HTERT RPE-1 (cell line): Measurements from ENCODE around the gene CLNK.
"Not testable (repeated sequence)": the region's sequence is repeated elsewhere in the genome, so short reads cannot be mapped to it uniquely, and the experiment has no call there.

Source experiments
- in situ Hi-C: fragments of 300-500 bp; cut with MboI; formaldehyde crosslinking; loops from 4 replicates; pipeline ENCODE4 v1.14.3; 2020; ENCODE audit warnings: low sequenced_read_pairs

CLNK gene

DNA sequence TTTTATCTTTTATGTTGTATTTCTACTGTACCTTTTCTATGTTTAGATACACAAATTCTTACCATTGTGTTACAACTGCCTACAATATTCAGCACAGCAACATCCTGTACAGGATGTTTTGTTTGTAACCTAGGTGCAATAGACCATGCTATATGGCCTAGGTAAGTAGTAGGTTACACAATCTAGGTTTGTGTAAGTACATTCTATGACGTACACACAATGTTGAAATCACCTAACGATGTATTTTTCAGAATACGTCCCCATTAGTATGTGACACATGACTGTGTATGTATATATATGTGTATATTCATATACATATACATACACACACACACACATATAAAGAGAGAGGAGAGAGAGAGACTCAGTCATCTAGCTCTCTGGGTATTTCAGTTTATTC lies 103.5 kb downstream of the CLNK start:
- in situ Hi-C loops = no loop called here

GRCh38 chr4:10579648-10580047 lies 104.9 kb downstream of the CLNK start:
- in situ Hi-C loops = no loop called here

DNA sequence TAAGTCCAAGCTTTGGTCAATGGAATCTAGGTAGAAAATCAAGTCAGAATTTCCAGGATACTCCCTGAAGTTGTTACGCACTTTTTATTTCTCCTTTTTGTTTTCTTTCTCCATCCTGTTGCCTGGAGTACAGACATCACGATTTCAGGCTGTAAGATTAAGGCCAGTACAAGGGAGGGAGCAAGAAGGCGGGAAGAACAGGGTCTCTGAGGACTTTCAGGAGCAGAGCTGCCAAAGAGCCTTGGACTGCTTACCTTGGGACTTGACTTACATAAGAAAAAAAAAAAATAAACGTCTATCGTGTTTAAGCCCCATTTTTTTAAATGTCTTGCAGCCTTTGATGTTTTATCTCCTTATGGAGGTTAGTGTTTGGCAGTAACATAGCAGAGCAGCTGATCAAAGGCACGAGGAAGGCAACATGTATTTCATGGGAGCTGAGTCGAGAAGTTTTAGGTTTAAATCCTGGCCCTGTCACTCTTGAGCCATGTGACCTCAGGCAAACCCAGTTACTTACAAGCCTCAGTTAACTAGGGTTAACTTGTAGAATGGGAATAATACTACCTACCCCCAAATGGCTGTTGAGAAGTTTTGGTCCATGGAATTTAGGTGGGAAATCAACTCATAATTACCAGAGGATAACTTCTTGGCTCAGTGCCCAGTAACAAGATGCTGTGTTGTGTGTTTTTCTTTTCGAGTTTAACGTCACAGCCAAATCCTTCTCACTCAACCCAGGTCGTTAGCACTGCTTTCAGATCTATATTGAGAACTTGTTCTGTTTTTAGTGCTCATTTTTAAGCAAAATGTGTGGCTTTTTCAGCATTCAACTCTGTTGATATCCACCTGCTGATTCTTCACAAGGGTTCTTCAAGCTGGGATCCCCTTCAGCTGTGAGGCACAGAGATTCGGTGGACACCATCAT lies 106.8 kb downstream of the CLNK start:
- in situ Hi-C loops = no loop called here

- in situ Hi-C loops = no loop called here
Measured at GRCh38 chr4:10577018-10577417, 107.5 kb downstream of the CLNK start.

GRCh38 chr4:10576236-10576635 lies 108.3 kb downstream of the CLNK start:
- in situ Hi-C loops = no loop called here

DNA sequence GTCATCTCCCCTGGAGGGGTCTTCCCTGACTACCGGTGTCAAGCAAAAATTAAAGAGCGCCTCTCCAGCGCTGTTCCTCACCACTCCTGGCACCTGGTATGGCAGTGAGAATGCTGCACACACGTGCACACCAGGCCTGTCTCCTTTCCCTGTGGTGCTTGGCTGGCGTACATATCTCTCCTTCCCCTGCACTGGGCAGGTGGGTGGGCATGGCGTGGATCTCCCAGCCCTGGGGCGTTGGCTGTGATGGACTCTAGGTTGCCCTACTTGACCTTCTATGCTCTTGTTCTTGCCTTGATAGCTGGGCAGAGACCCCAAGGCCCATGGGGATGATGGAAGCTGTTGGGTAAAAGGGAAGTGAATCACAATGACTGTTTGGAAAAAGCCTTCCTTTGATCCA lies 109.2 kb downstream of the CLNK start:
- in situ Hi-C loops = no loop called here

DNA sequence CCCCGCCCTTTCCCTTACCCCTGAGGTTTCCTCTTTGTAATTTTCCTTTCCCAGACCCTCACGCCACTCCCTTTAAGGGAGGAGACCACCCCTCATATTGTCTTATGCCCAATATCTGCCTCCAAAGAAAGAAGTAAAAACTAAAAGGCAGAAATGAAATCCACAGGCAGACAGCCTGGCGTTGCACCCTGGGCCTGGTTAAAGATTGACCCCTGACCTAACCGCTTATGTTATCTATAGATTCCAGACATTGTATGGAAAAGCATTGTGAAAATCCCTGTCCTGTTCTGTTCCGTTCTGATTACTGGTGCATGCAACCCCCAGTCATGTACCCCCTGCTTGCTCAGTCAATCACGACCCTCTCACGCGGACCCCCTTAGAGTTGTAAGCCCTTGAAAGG lies 110.0 kb downstream of the CLNK start:
- in situ Hi-C loops = not testable (repeated sequence)

- in situ Hi-C loops = no loop called here
Measured at GRCh38 chr4:10571909-10572308, 112.7 kb downstream of the CLNK start.

DNA sequence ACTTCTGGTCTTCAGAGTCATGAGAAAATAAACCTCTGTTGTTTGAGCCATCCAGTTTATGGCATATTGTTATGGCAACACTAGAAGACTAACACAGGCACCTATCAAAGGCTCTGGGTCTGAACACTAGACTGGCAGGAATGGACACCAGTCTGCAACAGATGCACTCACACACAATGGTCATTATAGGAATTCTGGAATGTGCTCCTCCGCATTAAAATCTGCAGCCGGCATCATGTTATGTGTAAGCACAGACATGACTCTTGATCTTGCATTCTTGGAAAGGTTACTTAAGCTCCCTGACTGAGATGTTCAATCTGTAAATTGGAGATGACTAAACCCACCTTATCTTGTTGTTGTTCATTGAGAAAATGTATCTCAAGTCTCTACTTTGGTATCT lies 115.1 kb downstream of the CLNK start:
- in situ Hi-C loops = no loop called here

GRCh38 chr4:10567766-10568165 lies 116.8 kb downstream of the CLNK start:
- in situ Hi-C loops = no loop called here

- in situ Hi-C loops = no loop called here
Measured at GRCh38 chr4:10565166-10565780, 119.3 kb downstream of the CLNK start.

- in situ Hi-C loops = no loop called here
Measured at GRCh38 chr4:10554694-10555093, 129.9 kb downstream of the CLNK start.

GRCh38 chr4:10554121-10554520 lies 130.4 kb downstream of the CLNK start:
- in situ Hi-C loops = no loop called here

DNA sequence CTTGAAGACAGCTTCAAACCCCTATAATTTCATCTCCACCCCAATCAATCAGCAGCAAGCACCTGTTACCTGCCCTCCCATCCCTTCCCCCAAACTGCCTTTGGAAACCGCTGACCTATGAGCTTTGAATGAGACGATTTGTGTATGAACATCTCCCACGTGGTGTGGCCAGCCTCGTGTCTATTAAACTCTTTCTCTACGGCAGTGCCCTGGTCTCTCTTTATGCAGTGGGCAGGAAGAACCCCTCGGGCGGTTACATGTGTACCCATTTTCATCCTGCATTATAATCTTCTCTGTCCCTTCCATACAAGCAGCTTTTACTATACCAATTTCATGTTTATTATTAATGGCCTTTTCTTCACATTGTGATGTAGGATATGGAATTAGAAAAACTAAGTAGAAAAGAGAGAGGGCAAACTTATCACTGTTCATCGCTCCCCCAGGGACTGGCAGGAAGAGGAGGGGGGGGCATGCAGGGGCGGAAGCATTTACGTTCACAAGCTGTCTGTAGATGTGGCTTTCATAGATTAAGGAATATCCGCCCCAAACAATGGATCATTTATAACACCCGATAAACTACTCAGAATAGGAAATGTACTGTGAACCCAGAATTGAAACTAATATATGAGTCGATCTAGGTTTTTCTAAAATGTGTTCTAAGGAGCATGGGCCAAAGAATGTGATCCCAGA lies 131.8 kb downstream of the CLNK start:
- in situ Hi-C loops = no loop called here

GRCh38 chr4:10535912-10536311 lies 148.7 kb downstream of the CLNK start:
- in situ Hi-C loops = no loop called here

DNA sequence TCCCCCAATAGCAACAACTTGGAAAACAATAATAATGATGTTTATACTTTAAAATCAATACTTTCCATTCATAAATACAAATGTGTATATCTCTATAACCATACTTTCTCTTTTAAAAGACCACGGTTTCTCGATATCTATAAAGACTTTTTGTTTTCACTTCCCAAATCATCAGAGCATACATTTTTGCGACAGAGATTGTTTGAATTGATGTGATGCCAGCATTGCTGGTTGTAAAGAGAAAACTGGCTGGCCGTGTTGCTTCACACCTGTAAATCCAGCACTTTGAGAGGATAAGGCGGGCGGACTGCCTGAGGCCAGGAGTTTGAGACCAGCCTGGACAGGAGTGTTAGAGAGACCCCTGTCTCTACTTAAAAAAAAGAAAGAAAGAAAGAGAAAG lies 149.7 kb downstream of the CLNK start:
- in situ Hi-C loops = no loop called here

GRCh38 chr4:10532155-10532554 lies 152.4 kb downstream of the CLNK start:
- in situ Hi-C loops = no loop called here

- in situ Hi-C loops = no loop called here
Measured at GRCh38 chr4:10530137-10530786, 154.3 kb downstream of the CLNK start.

GRCh38 chr4:10529291-10530136 lies 155.1 kb downstream of the CLNK start:
- in situ Hi-C loops = no loop called here

- in situ Hi-C loops = no loop called here
Measured at GRCh38 chr4:10527438-10527837, 157.1 kb downstream of the CLNK start.
